Epithelial cell of proximal tubule (primary cell): ENCODE results near the gene CCDC88A. TPM values are rescaled to one million over a fixed set of nuclear protein-coding genes. Genes with fewer than 3 reads are reported as not detected.
"Not testable (repeated sequence)": the region's sequence is repeated elsewhere in the genome, so short reads cannot be mapped to it uniquely, and the experiment has no call there.

ENCODE experiments used
- DNase-seq: peaks from one replicate; pipeline ENCODE4 v3.0.0-alpha.2; 2011; ENCODE audit warnings: low read depth
- H3K4me3 ChIP-seq: 2 replicates; pipeline ENCODE4 v1.5.1; 2011; ENCODE audit warnings: low read depth, mild to moderate bottlenecking, low read length
- total RNA-seq: library from RNA; depleted of rRNA; stranded (reverse); fragments of >200 nt; gene quantifications from 2 replicates; pipeline ENCODE4 v1.2.3, GENCODE V29; 2015
- TF ChIP-seq, protein P1 (sequence below): conservative IDR thresholded peaks from 2 replicates; pipeline ENCODE4 v1.5.1; 2012; ENCODE audit warnings: low read depth, mild to moderate bottlenecking, low read length

Gene CCDC88A
- total RNA-seq, 1 donor from 2014 or later, result 28.3 TPM

- TF ChIP-seq, protein P1, sequence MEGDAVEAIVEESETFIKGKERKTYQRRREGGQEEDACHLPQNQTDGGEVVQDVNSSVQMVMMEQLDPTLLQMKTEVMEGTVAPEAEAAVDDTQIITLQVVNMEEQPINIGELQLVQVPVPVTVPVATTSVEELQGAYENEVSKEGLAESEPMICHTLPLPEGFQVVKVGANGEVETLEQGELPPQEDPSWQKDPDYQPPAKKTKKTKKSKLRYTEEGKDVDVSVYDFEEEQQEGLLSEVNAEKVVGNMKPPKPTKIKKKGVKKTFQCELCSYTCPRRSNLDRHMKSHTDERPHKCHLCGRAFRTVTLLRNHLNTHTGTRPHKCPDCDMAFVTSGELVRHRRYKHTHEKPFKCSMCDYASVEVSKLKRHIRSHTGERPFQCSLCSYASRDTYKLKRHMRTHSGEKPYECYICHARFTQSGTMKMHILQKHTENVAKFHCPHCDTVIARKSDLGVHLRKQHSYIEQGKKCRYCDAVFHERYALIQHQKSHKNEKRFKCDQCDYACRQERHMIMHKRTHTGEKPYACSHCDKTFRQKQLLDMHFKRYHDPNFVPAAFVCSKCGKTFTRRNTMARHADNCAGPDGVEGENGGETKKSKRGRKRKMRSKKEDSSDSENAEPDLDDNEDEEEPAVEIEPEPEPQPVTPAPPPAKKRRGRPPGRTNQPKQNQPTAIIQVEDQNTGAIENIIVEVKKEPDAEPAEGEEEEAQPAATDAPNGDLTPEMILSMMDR, result no peak
- no peak overlapping the region for H3K4me3 ChIP-seq
- no peak for DNase-seq
Observed at GRCh38 chr2:55301277-55301676, 118.4 kb downstream of the CCDC88A start.

DNA sequence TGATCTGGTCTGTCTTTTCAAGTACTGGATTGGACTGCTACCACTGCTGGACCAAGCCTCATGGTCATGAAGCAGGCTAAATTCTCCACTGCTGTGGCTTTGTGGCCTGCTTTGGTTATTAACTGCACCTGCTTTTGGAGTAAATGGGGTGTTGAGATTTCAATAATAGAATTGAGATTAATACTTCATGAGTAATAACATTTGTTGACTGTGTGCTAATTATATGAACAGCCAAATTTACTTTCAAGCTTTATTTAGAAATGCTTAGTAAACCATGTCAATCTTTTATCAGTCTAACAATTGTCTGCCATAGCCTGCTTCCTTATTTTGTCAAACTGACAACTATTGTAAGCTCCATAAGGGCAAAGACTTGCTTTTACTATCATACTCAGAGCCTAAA lies 123.3 kb downstream of the CCDC88A start:
- H3K4me3 ChIP-seq, result no peak overlapping the region
- no peak for DNase-seq
- TF ChIP-seq, protein P1, result no peak

GRCh38 chr2:55283083-55283482 lies 136.6 kb downstream of the CCDC88A start:
- TF ChIP-seq, protein P1, result no peak
- H3K4me3 ChIP-seq, result no peak overlapping the region
- no peak for DNase-seq

DNA sequence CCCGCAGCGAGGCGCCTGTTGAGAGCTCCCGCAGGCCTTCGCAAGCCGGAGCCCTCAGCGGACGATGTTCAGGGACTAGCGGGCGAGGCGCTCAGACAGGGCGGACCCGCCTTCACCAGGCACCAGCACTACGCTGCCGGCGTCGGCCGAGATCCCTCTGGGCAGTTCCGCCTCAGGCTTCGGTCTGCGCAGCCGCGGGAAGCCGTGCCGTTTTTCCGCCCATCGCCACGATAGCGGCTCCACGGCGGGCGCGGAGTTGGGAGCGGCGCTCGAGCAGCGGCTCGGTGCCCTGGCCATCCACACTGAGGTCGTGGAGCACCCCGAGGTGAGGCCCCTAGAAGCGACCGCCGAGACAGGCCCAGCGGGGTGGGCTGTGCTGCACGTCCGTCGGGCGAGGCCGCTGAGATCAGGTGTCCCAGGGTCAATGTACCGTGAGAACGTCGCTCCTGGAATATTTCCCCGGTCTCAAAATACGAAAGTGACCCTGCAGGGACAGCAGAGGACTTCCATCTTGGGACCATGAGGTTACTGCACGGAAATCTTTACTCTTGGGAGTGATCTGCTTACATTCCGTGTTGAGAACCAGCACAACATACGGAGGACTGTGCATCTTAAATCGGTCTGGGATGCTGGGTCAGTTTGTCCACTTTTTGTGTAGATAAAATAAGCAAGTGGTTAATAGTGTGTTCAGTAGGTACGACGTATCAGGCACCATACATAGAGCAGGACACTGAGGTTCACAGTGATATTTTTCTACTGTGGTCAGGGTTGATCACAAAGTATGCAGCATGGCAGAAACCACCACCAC lies 137.3 kb downstream of the CCDC88A start:
- no peak for DNase-seq
- TF ChIP-seq, protein P1, result no peak
- peak overlapping the region; percentile 75 for H3K4me3 ChIP-seq

DNA sequence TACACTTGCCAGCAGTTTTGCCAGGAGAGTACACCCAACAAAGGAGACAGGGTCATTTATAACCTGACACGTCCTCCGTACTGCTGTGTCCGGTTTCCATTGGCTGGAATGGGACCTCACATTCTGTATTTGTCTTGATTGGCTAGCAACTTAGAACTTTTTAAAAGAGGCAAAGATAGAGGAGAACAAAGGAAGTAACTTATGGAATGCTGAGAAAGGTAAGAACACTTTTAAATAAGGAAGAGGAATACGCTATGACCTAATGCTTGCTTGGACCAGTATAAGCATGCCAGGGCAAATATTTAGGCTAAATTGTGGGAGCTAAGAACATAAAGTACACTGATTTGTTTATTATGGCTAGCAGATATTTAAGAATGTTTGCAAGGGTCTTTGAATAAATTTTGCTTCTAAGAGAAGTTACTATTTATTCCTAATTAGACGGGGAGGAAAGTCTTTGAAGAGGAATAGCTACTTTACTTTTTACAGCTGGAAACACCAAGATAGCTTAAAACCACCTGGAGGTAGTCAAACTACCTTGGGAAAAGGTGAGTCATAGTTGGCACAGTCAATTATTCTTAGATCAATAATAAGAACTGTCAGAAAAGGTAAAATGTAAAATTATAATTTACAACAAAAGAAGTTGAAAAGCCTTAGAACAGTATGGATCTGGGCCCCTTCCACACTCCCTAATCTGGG lies 138.7 kb downstream of the CCDC88A start:
- not testable (repeated sequence) for H3K4me3 ChIP-seq, DNase-seq

- H3K4me3 ChIP-seq, DNase-seq: not testable (repeated sequence)
Observed at GRCh38 chr2:55279859-55280424, 139.7 kb downstream of the CCDC88A start.

DNA sequence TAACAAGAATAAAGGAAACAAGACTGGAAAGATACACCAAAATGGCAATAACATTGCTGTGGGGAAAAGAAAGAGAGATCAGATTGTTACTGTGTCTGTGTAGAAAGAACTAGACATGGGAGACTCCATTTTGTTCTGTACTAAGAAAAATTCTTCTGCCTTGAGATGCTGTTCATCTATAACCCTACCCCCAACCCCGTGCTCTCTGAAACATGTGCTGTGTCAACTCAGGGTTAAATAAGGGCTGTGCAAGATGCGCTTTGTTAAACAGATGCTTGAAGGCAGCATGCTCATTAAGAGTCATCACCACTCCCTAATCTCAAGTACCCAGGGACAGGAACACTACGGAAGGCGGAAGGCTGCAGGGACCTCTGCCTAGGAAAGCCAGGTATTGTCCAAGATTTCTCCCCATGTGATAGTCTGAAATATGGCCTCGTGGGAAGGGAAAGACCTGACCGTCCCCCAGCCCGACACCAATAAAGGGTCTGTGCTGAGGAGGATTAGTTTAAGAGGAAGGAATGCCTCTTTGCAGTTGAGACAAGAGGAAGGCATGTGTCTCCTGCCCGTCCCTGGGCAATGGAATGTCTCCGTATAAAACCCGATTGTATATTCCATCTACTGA lies 140.3 kb downstream of the CCDC88A start:
- H3K4me3 ChIP-seq, DNase-seq: not testable (repeated sequence)

GRCh38 chr2:55277310-55277709 lies 142.3 kb downstream of the CCDC88A start:
- TF ChIP-seq, protein P1, result no peak
- no peak for DNase-seq
- H3K4me3 ChIP-seq, result no peak overlapping the region

- not testable (repeated sequence) for DNase-seq, H3K4me3 ChIP-seq
Observed at GRCh38 chr2:55274346-55274745, 145.3 kb downstream of the CCDC88A start.
